Measurements from ENCODE around the gene AARSD1. TPM values are rescaled to one million over a fixed set of nuclear protein-coding genes. Genes with fewer than 3 reads are reported as not detected.

The AARSD1 gene
- total and polyA plus RNA-seq, 7 donors: 14.6 to 41.5 (median 22.9) TPM

DNA sequence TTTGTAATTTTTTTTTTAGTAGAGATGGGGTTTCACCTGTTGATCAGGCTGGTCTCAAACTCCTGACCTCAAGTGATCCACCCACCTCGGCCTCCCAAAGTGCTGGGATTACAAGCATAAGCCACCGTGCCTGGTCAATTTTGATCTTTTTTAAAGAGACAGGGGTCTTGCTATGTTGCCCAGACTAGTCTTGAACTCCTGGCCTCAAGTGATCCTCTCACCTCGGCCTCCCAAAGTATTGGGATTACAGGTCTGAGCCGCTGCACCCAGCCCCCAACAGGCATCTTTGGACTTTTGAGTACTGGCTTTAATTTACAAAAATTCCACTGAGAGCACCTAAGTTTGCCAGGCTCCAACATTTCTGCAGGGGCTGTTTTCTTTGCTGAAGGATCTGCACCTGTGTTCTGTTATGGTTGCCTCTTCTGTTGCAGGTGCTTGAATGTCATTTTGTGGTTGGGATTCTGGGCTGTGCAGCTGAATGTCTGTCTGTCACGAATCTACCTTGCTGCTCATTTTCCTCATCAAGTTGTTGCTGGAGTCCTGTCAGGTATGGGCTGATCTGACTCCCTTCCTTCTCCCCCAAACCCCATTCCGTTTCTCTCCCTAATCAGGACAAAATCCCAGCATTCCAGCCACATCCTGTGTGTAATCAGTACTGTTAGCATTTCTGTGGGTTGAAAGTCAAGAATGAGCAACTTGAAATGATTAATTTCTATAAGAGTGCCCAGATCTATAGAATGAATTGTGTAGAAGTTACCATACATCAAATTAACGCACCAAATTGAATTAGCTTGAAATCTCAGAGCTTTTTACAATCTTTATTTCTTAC lies 55.2 kb downstream of the AARSD1 start:
- Histone ChIP-seq H3K36me3 (no peaks in the 10 kb centered on the region), H3K4me3 (no peak overlapping the region), H3K4me1 (no peaks in the 10 kb centered on the region), H3K27ac (no peak overlapping the region), H3K27me3 (no peaks in the 10 kb centered on the region), H3K9me3 (no peaks in the 10 kb centered on the region)
- 47 to 77% methylated on average over 7 of the region's 7 CpGs for WGBS, 2 donors
- intact Hi-C loops (cut with DNase I): no loop called here
- TF ChIP-seq EP300 (IDR thresholded peaks at IDR 0.05): no peak
- TF ChIP-seq POLR2AphosphoS5 (IDR thresholded peaks at IDR 0.05): no peak
- TF ChIP-seq, protein P1, sequence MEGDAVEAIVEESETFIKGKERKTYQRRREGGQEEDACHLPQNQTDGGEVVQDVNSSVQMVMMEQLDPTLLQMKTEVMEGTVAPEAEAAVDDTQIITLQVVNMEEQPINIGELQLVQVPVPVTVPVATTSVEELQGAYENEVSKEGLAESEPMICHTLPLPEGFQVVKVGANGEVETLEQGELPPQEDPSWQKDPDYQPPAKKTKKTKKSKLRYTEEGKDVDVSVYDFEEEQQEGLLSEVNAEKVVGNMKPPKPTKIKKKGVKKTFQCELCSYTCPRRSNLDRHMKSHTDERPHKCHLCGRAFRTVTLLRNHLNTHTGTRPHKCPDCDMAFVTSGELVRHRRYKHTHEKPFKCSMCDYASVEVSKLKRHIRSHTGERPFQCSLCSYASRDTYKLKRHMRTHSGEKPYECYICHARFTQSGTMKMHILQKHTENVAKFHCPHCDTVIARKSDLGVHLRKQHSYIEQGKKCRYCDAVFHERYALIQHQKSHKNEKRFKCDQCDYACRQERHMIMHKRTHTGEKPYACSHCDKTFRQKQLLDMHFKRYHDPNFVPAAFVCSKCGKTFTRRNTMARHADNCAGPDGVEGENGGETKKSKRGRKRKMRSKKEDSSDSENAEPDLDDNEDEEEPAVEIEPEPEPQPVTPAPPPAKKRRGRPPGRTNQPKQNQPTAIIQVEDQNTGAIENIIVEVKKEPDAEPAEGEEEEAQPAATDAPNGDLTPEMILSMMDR (IDR thresholded peaks at IDR 0.05): no peak
- no peak for TF ChIP-seq POLR2A (IDR thresholded peaks at IDR 0.05)
- no peak for DNase-seq

DNA sequence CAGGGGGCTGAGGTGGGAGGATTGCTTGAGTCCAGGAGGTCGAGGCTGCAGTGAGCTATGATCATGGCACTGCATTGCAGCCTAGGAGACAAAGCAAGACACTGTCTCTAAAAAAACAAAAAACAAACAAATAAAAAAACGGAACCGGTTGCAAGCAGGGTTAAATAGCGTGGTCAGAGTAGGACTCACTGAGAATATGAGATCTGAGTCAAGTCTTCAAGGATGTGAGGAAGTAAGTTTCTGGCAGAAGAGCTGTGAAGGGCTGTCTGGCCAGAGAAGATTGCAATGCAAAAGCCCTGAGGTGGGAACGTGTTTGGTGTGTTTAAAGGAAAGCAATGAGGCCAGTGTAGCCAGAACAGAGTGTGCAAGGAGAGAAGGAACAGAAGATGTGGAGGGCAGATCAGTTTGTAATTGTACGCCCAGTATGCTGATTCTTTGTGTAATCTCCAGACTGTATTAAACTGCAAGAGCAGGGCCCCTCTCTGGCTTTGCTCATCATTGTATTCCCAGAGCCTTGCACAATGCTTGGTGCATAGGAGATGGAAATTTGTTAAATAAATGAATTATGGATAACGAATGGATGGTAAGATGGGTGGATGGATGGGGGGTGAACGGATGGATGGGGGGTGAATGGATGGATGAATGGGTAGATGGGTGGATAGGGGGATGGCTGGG lies 57.3 kb downstream of the AARSD1 start:
- Histone ChIP-seq H3K4me3 (no peak overlapping the region), H3K36me3 (no peaks in the 10 kb centered on the region), H3K4me1 (no peaks in the 10 kb centered on the region), H3K27ac (no peak overlapping the region), H3K9me3 (no peaks in the 10 kb centered on the region), H3K27me3 (no peaks in the 10 kb centered on the region)
- intact Hi-C loops (cut with DNase I): no loop called here
- TF ChIP-seq EP300 (IDR thresholded peaks at IDR 0.05) (no peak), POLR2AphosphoS5 (IDR thresholded peaks at IDR 0.05) (no peak), POLR2A (IDR thresholded peaks at IDR 0.05) (no peak)
- TF ChIP-seq, protein P1 (IDR thresholded peaks at IDR 0.05): no peak
- no peak for DNase-seq
- 40 to 72% methylated on average over 8 of the region's 8 CpGs for WGBS, 2 donors

DNA sequence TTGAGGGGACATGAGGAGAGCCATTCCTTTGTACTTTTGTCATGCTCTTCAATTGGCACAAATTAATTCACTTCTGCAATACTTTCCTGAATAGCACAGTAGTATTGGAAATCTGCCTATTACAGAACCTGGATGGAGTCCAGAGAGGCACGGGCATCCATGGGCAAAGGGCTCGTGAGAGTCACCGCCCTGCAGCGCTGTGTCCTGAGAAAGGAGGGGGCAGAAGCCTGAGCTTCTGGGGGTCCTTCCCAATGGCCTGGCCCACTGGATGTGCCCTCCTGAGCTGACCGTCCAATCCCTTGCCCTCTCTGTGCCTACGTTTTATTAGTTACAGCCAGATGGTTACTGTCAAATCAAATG lies 60.2 kb downstream of the AARSD1 start:
- no peaks in the 10 kb centered on the region for H3K36me3 ChIP-seq
- TF ChIP-seq POLR2A (IDR thresholded peaks at IDR 0.05) (no peak), EP300 (IDR thresholded peaks at IDR 0.05) (no peak), POLR2AphosphoS5 (IDR thresholded peaks at IDR 0.05) (no peak)
- TF ChIP-seq, protein P1 (IDR thresholded peaks at IDR 0.05): no peak
- H3K27me3 ChIP-seq: no peaks in the 10 kb centered on the region
- no peak for DNase-seq
- H3K9me3 ChIP-seq: no peaks in the 10 kb centered on the region
- H3K4me1 ChIP-seq: no peaks in the 10 kb centered on the region
- no peak overlapping the region for H3K4me3 ChIP-seq
- H3K27ac ChIP-seq: no peak overlapping the region
- WGBS, 2 donors: 31 to 68% methylated on average over 6 of the region's 6 CpGs
- intact Hi-C loops (cut with DNase I): no loop called here

DNA sequence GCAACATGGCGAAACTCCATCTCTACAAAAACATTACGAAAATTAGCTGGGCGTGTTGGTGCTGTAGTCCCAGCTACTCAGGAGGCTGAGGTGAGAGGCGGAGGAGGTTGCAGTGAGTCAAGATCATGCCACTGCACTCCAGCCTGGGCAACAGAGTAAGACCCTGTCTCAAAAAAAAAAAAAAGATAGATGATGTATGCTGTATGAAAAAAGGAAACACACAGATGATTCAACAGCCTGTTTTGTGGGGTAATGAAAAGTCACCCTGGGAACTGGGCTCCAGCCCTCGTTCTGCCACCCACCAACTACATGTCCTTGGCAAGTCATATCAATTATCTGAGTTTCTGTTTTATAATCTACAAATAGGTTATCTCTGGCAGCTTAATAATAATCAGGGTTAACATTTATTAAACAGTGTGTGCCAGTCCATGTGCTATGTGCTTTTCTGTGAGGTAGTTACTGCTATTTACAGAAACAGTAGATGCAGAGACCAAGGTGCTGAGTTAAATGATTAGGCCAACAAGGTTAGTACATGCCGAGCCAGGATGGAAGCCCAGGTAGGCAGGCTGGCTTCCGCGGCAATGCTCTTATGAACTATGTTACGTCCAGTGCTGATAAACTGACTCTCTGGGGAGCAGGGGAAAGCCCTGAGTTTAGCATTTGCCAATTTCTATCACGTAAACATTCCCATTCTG lies 62.6 kb downstream of the AARSD1 start:
- Histone ChIP-seq H3K27me3 (no peaks in the 10 kb centered on the region), H3K27ac (no peak overlapping the region), H3K36me3 (no peaks in the 10 kb centered on the region), H3K4me1 (no peaks in the 10 kb centered on the region), H3K4me3 (no peak overlapping the region), H3K9me3 (no peaks in the 10 kb centered on the region)
- intact Hi-C loops (cut with DNase I): no loop called here
- TF ChIP-seq POLR2AphosphoS5 (IDR thresholded peaks at IDR 0.05) (no peak), POLR2A (IDR thresholded peaks at IDR 0.05) (no peak), EP300 (IDR thresholded peaks at IDR 0.05) (no peak)
- TF ChIP-seq, protein P1 (IDR thresholded peaks at IDR 0.05): no peak
- no peak for DNase-seq
- WGBS, 2 donors: 78 to 90% methylated on average over 10 of the region's 10 CpGs

Small RNA genes within 50 kb of the gene (small RNA-seq; reads per million reads assigned to genes)
- gene AARSD1 (0 reads per million in 3 donors), gene RF00561 (0 reads per million in 3 donors)

Other genes starting within 250 kb of the AARSD1 start
- 10 to 100 TPM; 41.5 to 68.1 (median 42.3) TPM for gene EZH1, start 219.4 kb downstream of the AARSD1 start, total RNA-seq
- 10 to 100 TPM in 1 of 3 donors, 1 to 10 TPM in 2; 5.3 to 24.1 (median 6.6) TPM for gene EZH1, start 219.4 kb downstream of the AARSD1 start, polyA plus RNA-seq
- gene RAMP2, start 203.2 kb downstream of the AARSD1 start, total RNA-seq: 10 to 100 TPM; 11.2 to 26.6 (median 18.4) TPM
- 10 to 100 TPM in 2 of 3 donors, 1 to 10 TPM in 1; 2.3 to 21.0 (median 16.7) TPM for gene RAMP2, start 203.2 kb downstream of the AARSD1 start, polyA plus RNA-seq
- 10 to 100 TPM; 27.1 to 40.3 (median 37.3) TPM for gene VPS25, start 191.0 kb downstream of the AARSD1 start, total RNA-seq
- 100 to 1,000 TPM; 103 to 135 (median 105) TPM for gene VPS25, start 191.0 kb downstream of the AARSD1 start, polyA plus RNA-seq
- under 1 TPM in 1 of 4 donors, not detected in 3; 0.28 TPM for gene WNK4, start 183.8 kb downstream of the AARSD1 start, total RNA-seq
- gene WNK4, start 183.8 kb downstream of the AARSD1 start, polyA plus RNA-seq: 10 to 100 TPM; 13.2 to 14.4 (median 14.0) TPM
- gene COA3, start 165.8 kb downstream of the AARSD1 start, total RNA-seq: 100 to 1,000 TPM in 1 of 4 donors, 10 to 100 TPM in 3; 73.4 to 100 (median 98.2) TPM
- gene COA3, start 165.8 kb downstream of the AARSD1 start, polyA plus RNA-seq: 100 to 1,000 TPM; 282 to 382 (median 295) TPM
- gene CNTD1, start 165.6 kb downstream of the AARSD1 start, total RNA-seq: under 1 TPM in 1 of 4 donors, not detected in 3; 0.33 TPM
- 1 to 10 TPM in 2 of 3 donors, under 1 TPM in 1; 0.42 to 7.2 (median 4.2) TPM for gene CNTD1, start 165.6 kb downstream of the AARSD1 start, polyA plus RNA-seq
- gene BECN1, start 140.2 kb downstream of the AARSD1 start, total RNA-seq: 100 to 1,000 TPM; 139 to 215 (median 161) TPM
- gene BECN1, start 140.2 kb downstream of the AARSD1 start, polyA plus RNA-seq: 100 to 1,000 TPM in 2 of 3 donors, 10 to 100 TPM in 1; 98.8 to 141 (median 131) TPM
- 10 to 100 TPM; 34.3 to 69.1 (median 57.5) TPM for gene PSME3, start 131.1 kb downstream of the AARSD1 start, total RNA-seq
- 10 to 100 TPM; 59.5 to 94.9 (median 69.4) TPM for gene PSME3, start 131.1 kb downstream of the AARSD1 start, polyA plus RNA-seq
- 1 to 10 TPM; 1.2 to 2.1 (median 1.4) TPM for gene AOC2, start 119.9 kb downstream of the AARSD1 start, total RNA-seq
- 1 to 10 TPM in 1 of 3 donors, not detected in 2; 1.2 TPM for gene AOC2, start 119.9 kb downstream of the AARSD1 start, polyA plus RNA-seq
- gene AOC3, start 113.3 kb downstream of the AARSD1 start, total RNA-seq: 100 to 1,000 TPM in 2 of 4 donors, 10 to 100 TPM in 2; 58.1 to 227 (median 107) TPM
- 10 to 100 TPM in 1 of 3 donors, 1 to 10 TPM in 2; 3.5 to 32.7 (median 5.4) TPM for gene AOC3, start 113.3 kb downstream of the AARSD1 start, polyA plus RNA-seq
- gene G6PC1, start 63.7 kb downstream of the AARSD1 start, total RNA-seq: not detected
- under 1 TPM in 1 of 3 donors, not detected in 2; 0.23 TPM for gene G6PC1, start 63.7 kb downstream of the AARSD1 start, polyA plus RNA-seq
- gene PTGES3L, start 15.6 kb upstream of the AARSD1 start, total RNA-seq: 10 to 100 TPM in 1 of 4 donors, 1 to 10 TPM in 3; 6.8 to 13.6 (median 9.5) TPM
- gene PTGES3L, start 15.6 kb upstream of the AARSD1 start, polyA plus RNA-seq: 1 to 10 TPM; 2.1 to 4.8 (median 2.4) TPM
- 10 to 100 TPM in 3 of 4 donors, 1 to 10 TPM in 1; 10.0 to 13.8 (median 12.1) TPM for gene RUNDC1, start 16.1 kb upstream of the AARSD1 start, total RNA-seq
- 10 to 100 TPM in 2 of 3 donors, 1 to 10 TPM in 1; 8.4 to 14.7 (median 10.2) TPM for gene RUNDC1, start 16.1 kb upstream of the AARSD1 start, polyA plus RNA-seq
- gene RPL27, start 34.0 kb upstream of the AARSD1 start, total RNA-seq: 1,000 to 10,000 TPM; 1,576 to 2,828 (median 2,217) TPM
- gene RPL27, start 34.0 kb upstream of the AARSD1 start, polyA plus RNA-seq: 1,000 to 10,000 TPM; 3,316 to 4,569 (median 3,351) TPM
- gene IFI35, start 42.3 kb upstream of the AARSD1 start, total RNA-seq: 10 to 100 TPM; 22.4 to 60.2 (median 45.1) TPM
- 10 to 100 TPM; 48.6 to 77.9 (median 65.1) TPM for gene IFI35, start 42.3 kb upstream of the AARSD1 start, polyA plus RNA-seq
- 100 to 1,000 TPM in 3 of 4 donors, 10 to 100 TPM in 1; 77.5 to 164 (median 152) TPM for gene VAT1, start 57.9 kb upstream of the AARSD1 start, total RNA-seq
- 10 to 100 TPM; 43.0 to 85.9 (median 44.6) TPM for gene VAT1, start 57.9 kb upstream of the AARSD1 start, polyA plus RNA-seq
- gene RND2, start 60.8 kb upstream of the AARSD1 start, total RNA-seq: 1 to 10 TPM; 2.5 to 4.6 (median 2.8) TPM
- gene RND2, start 60.8 kb upstream of the AARSD1 start, polyA plus RNA-seq: under 1 TPM; 0.23 to 0.63 (median 0.60) TPM
- gene BRCA1, start 160.9 kb upstream of the AARSD1 start, total RNA-seq: 10 to 100 TPM in 1 of 4 donors, 1 to 10 TPM in 3; 5.4 to 10.2 (median 6.1) TPM
- gene BRCA1, start 160.9 kb upstream of the AARSD1 start, polyA plus RNA-seq: 1 to 10 TPM in 2 of 3 donors, under 1 TPM in 1; 0.60 to 9.9 (median 2.5) TPM
- 10 to 100 TPM; 77.5 to 98.1 (median 81.5) TPM for gene NBR1, start 206.8 kb upstream of the AARSD1 start, total RNA-seq
- 10 to 100 TPM; 50.9 to 93.4 (median 74.5) TPM for gene NBR1, start 206.8 kb upstream of the AARSD1 start, polyA plus RNA-seq
- 1 to 10 TPM; 3.0 to 7.2 (median 4.7) TPM for gene TMEM106A, start 247.4 kb upstream of the AARSD1 start, total RNA-seq
- gene TMEM106A, start 247.4 kb upstream of the AARSD1 start, polyA plus RNA-seq: 1 to 10 TPM; 2.4 to 9.4 (median 3.5) TPM